Esophagus muscularis mucosa (tissue), 4 donors: ENCODE measurements around the gene CEP164. TPM values are rescaled to one million over a fixed set of nuclear protein-coding genes. Genes with fewer than 3 reads are reported as not detected.

ENCODE experiments used
- DNase-seq: peaks from one replicate; pipeline ENCODE4 v3.0.0-alpha.2; 2017; ENCODE audit errors: extremely low spot score
- H3K27ac ChIP-seq, 4 donors: fragments of 200-600 bp; sonication (generic); replicated peaks in 1 of 4; 1 replicate in 3 of 4; 2 replicates in 1 of 4; pipeline ENCODE4 v1.5.1; 2016 to 2019; ENCODE audit warnings: mild to moderate bottlenecking in 1 of 4
- H3K27me3 ChIP-seq, 4 donors: fragments of 200-600 bp; sonication (generic); one replicate each; pipeline versions ENCODE4 v1.5.1 to v1.6.0; 2016 to 2019
- H3K36me3 ChIP-seq, 4 donors: fragments of 200-600 bp; sonication (generic); one replicate each; pipeline ENCODE4 v1.5.1; 2016 to 2019
- H3K4me1 ChIP-seq, 4 donors: fragments of 200-600 bp; sonication (generic); one replicate each; pipeline ENCODE4 v1.5.1; 2016 to 2019
- H3K4me3 ChIP-seq, 4 donors: fragments of 200-600 bp; sonication (generic); 1 replicate in 2 of 4; 2 replicates in 2 of 4; pipeline ENCODE4 v1.5.1; 2016 to 2019; ENCODE audit warnings: mild to moderate bottlenecking in 4 of 4, moderate library complexity in 1 of 4
- H3K9me3 ChIP-seq, 4 donors: fragments of 200-600 bp; sonication (generic); 1 replicate in 3 of 4; 2 replicates in 1 of 4; pipeline ENCODE4 v1.5.1; 2016 to 2019
- CTCF ChIP-seq, 3 experiments: fragments of 200-600 bp in 2 of 3; fragments of 450-650 bp in 1 of 3; sonication (generic) in 2 of 3; IDR thresholded peaks; one replicate each; pipeline ENCODE4 v1.5.1; 2017 to 2019; ENCODE audit warnings: antibody characterized with exemption in 3 of 3, mild to moderate bottlenecking in 2 of 3, moderate library complexity in 1 of 3
- EP300 ChIP-seq: sonication (generic); formaldehyde crosslinking; IDR thresholded peaks from one replicate; pipeline ENCODE4 v1.6.1; 2017; ENCODE audit warnings: antibody characterized with exemption
- POLR2A ChIP-seq: fragments of 450-650 bp; IDR thresholded peaks from one replicate; pipeline ENCODE4 v1.6.1; 2017; ENCODE audit warnings: antibody characterized with exemption, moderate library complexity, mild to moderate bottlenecking, low read depth
- POLR2AphosphoS5 ChIP-seq, 2 donors: sonication (generic); formaldehyde crosslinking; IDR thresholded peaks; one replicate each; pipeline ENCODE4 v1.6.1; 2017; ENCODE audit warnings: antibody characterized with exemption in 2 of 2
- WGBS: methylation state at CpG from one replicate; pipeline ENCODE4 v1.1.5; 2018; 5-methylcytosine and 5-hydroxymethylcytosine counted together
- intact Hi-C: fragments of 100-400 bp; cut with DNase I; formaldehyde crosslinking; loops from one replicate; pipeline ENCODE4 v1.15.1; 2023
- total RNA-seq, 4 donors: library from RNA; depleted of rRNA; stranded (reverse); fragments of >200 nt; gene quantifications; one replicate each; pipeline versions ENCODE4 v1.1.0 to v1.2.1, GENCODE V29; 2016

Gene CEP164
- total RNA-seq = 10 to 100 TPM; 16.4 to 21.2 (median 18.7) TPM

- no peaks in the 10 kb centered on the region for H3K9me3 ChIP-seq
- intact Hi-C loops = loop anchor here (10.0 kb wide), 1 partner anchor 553 kb away; the partner anchor contains the start of gene BUD13
- WGBS = 0% methylated on average over 27 of the region's 64 CpGs
These were observed at the start of gene CEP164 for GRCh38 chr11:117327567-117328374. Gene CEP164 (plus strand): TSS chr11:117327854. CDS start chr11:117338587, 10,733 bp downstream.

DNA sequence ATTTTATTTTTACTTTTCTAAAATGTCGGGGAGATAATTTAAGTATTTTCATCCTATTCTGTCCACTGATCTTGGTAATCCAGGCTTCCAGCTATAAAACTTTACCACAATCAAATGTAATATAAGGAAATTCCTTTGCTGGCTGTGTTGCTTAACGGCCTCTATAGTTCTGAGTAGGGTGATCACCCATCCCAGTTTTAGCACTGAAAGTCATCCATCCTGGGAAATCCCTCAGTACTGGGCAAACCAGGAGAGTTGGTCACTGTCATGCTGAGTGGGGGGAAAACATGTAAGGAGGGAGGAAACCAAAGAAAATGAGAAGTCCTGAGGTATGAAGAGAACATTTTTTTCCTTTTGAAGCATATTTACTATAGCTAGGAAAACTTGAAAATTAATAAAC lies 49.3 kb upstream of the CEP164 start:
- no peaks in the 10 kb centered on the region for H3K9me3 ChIP-seq
- WGBS = 80% methylated on average over 2 of the region's 2 CpGs

More at GRCh38 chr11:117327567-117328374, at the start of gene CEP164:
- peaks cover 0 to 4% (median 0%) of the 10 kb centered on the region in 4 donors for H3K36me3 ChIP-seq
- no peaks in the 10 kb centered on the region for H3K27me3 ChIP-seq
- TF ChIP-seq POLR2A = peak; percentile 9
- peak; percentile 73 to 85 for TF ChIP-seq POLR2AphosphoS5 (IDR thresholded peaks at IDR 0.05)
- no peak for TF ChIP-seq EP300
- TF ChIP-seq CTCF (IDR thresholded peaks at IDR 0.05) = no peak
- peak within 1 kb of the TSS; percentile 65 to 82 (median 70) for H3K4me3 ChIP-seq
- peak; percentile 99 for DNase-seq
- peaks cover 8 to 18% (median 14%) of the 10 kb centered on the region in 4 donors for H3K4me1 ChIP-seq
- H3K27ac ChIP-seq = peak within 1 kb of the TSS; percentile 88 to 94 (median 90)

GRCh38 chr11:117279711-117280376 lies 47.8 kb upstream of the CEP164 start:
- H3K9me3 ChIP-seq = no peaks in the 10 kb centered on the region
- 85% methylated on average over 4 of the region's 4 CpGs for WGBS
- no peak overlapping the region for H3K4me3 ChIP-seq
- H3K27me3 ChIP-seq = no peaks in the 10 kb centered on the region
- TF ChIP-seq POLR2A (no peak), POLR2AphosphoS5 (IDR thresholded peaks at IDR 0.05) (no peak), CTCF (IDR thresholded peaks at IDR 0.05) (no peak)
- no peak for DNase-seq
- peaks cover 0 to 3% (median 0%) of the 10 kb centered on the region in 4 donors for H3K4me1 ChIP-seq
- H3K27ac ChIP-seq = no peak overlapping the region
- intact Hi-C loops = no loop called here
- H3K36me3 ChIP-seq = peaks cover 24 to 63% (median 55%) of the 10 kb centered on the region in 4 donors

More for the DNA sequence above, 49.3 kb upstream of the CEP164 start:
- TF ChIP-seq POLR2A (no peak), CTCF (IDR thresholded peaks at IDR 0.05) (no peak), POLR2AphosphoS5 (IDR thresholded peaks at IDR 0.05) (no peak), EP300 (no peak)
- H3K4me3 ChIP-seq = no peak overlapping the region
- intact Hi-C loops = no loop called here
- H3K27me3 ChIP-seq = no peaks in the 10 kb centered on the region
- H3K36me3 ChIP-seq = peaks cover 11 to 60% (median 40%) of the 10 kb centered on the region in 4 donors
- H3K4me1 ChIP-seq = peaks cover 0 to 3% (median 0%) of the 10 kb centered on the region in 4 donors
- no peak for DNase-seq
- no peak overlapping the region for H3K27ac ChIP-seq

DNA sequence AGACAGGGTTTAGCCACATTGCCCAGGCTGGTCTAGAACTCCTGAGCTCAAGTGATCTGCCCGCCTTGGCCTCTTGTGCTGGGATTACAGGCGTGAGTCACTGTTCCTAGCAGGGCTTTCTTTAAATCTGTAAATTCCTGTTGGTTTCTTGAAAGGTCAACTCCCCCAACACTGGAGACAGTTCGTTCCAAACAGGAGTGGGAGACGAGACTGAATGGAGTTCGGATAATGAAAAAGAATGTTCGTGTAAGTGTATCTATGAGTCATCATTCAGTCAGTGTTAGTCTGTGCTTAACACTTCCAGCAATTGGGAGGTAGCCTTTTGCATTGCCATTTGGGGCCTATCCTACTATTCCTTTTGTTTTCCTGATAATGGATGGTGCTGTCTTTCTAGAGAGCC lies 46.5 kb upstream of the CEP164 start:
- intact Hi-C loops = no loop called here
- Histone ChIP-seq H3K4me1 (peaks cover 0 to 3% (median 0%) of the 10 kb centered on the region in 4 donors), H3K36me3 (peaks cover 37 to 70% (median 64%) of the 10 kb centered on the region in 4 donors), H3K27ac (no peak overlapping the region), H3K9me3 (no peaks in the 10 kb centered on the region), H3K4me3 (no peak overlapping the region), H3K27me3 (no peaks in the 10 kb centered on the region)
- 67% methylated on average over 6 of the region's 6 CpGs for WGBS
- no peak for TF ChIP-seq CTCF (IDR thresholded peaks at IDR 0.05)
- no peak for TF ChIP-seq EP300
- TF ChIP-seq POLR2AphosphoS5 (IDR thresholded peaks at IDR 0.05) = no peak
- no peak for TF ChIP-seq POLR2A
- no peak for DNase-seq
